ENCODE measurements around the gene GXYLT2.
"Not testable (repeated sequence)": the region's sequence is repeated elsewhere in the genome, so short reads cannot be mapped to it uniquely, and the experiment has no call there.

Gene GXYLT2

DNA sequence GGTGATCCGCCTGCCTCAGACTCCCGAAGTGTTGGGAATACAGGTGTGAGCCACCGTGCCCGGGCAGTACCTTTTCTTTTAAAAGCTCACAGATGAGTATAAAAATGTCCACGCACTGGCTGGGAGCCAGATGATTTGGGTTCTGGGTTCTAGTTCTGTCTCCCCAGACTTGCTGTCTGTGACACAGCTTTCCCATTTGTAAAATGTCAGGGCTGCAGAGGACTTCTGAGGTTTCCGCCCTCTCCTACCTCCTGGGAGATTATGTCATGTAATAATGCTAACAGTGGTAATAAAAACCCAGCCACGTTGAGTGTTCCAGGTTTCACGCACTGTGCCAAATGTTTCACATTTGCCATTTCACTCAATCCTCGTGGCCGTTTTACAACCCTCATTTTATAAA, 107.5 kb downstream of the GXYLT2 start:
- peak overlapping the region; percentile 45 for H3K4me3 Mint-ChIP-seq
- no peaks in the 10 kb centered on the region for H3K27me3 Mint-ChIP-seq
- H3K4me1 Mint-ChIP-seq (ENCODE audit: low read depth) = peaks cover 31% of the 10 kb centered on the region
- H3K36me3 Mint-ChIP-seq (ENCODE audit: low read depth) = peaks cover 31% of the 10 kb centered on the region
- H3K9me3 Mint-ChIP-seq = no peaks in the 10 kb centered on the region
- peak overlapping the region; percentile 77 for H3K27ac Mint-ChIP-seq
- no peak for DNase-seq

DNA sequence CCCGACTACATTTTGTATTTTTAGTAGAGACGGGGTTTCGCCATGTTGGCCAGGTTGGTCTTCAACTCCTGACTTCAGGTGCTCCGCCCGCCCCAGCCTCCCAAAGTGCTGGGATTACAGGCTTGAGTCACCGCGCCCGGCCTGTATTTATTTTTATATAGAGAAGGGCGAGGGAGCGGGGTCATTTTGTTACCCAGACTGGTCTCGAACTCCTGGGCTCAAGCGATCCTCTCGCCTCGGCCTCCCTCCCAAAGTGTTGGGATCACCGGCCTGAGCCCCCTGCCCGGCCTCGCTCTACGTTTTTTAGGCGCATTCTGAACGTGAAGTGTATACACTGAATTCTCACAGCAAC, 108.3 kb downstream of the GXYLT2 start:
- H3K9me3 Mint-ChIP-seq = no peaks in the 10 kb centered on the region
- peaks cover 35% of the 10 kb centered on the region for H3K4me1 Mint-ChIP-seq (ENCODE audit: low read depth)
- H3K4me3 Mint-ChIP-seq = peak overlapping the region; percentile 88
- peak overlapping the region; percentile 92 for H3K27ac Mint-ChIP-seq
- no peaks in the 10 kb centered on the region for H3K27me3 Mint-ChIP-seq
- DNase-seq = no peak
- peaks cover 39% of the 10 kb centered on the region for H3K36me3 Mint-ChIP-seq (ENCODE audit: low read depth)

DNA sequence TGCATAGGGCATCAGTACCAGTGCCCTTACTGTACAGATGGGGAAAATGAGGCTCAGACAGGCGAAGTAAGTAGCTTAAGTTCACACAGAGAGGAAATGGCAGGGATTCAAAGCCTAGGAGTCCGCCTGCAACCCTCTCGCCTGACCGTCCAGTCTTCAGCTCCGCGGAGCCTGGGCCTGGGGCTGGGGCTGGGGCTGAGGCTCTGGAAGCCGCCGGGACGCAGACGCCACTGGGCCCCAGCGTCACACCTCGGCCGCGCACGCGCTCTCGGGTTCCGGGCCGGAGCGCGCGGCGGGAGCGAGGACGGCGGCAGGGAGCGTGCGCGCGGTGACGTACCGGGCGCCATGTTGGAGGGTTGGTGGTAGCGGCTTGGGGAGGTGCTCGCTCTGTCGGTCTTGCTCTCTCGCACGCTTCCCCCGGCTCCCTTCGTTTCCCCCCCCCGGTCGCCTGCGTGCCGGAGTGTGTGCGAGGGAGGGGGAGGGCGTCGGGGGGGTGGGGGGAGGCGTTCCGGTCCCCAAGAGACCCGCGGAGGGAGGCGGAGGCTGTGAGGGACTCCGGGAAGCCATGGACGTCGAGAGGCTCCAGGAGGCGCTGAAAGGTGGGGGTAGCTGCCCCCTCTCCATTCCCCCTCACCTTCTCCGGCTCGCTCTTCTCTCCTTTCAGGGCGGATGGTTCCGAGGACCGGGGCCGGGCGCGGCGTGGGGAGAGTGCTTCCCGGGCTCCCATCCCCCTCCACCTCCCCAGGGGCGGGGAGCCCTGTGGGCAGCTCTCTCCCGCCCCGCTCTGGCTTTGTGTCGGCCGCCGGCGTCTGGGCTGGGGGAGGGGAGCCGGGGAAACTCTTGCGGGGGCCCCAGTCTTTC, 108.9 kb downstream of the GXYLT2 start, which contains the start of gene PPP4R2:
Gene PPP4R2, plus strand, starts transcription at position 339 of the 861 bp plus-strand sequence. Its CDS starts 227 bp downstream, at position 566.
- Mint-ChIP-seq H3K27ac (peak within 1 kb of the TSS; percentile 92), H3K27me3 (no peaks in the 10 kb centered on the region), H3K36me3 (ENCODE audit: low read depth) (peaks cover 45% of the 10 kb centered on the region), H3K4me3 (peak within 1 kb of the TSS; percentile 88), H3K9me3 (no peaks in the 10 kb centered on the region), H3K4me1 (ENCODE audit: low read depth) (peaks cover 41% of the 10 kb centered on the region)
- peak; percentile 96 for DNase-seq

DNA sequence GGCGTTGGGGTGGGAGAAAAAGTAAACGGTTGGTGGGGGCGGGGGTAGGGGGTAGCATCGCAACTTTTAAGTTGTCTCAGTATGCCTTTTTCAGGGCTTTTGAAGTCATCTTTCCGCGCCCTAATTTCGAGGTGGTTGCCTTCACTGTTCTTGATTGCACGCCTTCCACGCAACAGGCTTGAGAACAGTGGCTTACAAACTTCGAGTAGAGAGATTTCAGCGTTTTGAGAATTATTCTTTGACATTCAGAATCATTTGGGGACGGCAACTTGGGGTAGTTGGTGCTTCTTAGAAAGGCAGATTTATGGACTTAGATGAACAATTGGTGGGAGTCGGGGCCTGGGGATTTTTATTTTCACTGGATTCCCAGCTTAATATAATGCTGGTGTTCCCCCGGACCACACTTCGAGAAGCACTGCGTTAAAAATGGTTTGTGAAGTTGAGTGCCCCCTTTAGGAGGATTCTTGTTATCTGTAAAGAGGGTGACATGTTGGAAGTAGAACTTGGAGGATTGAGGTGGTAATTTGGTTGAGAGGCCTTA, 109.6 kb downstream of the GXYLT2 start:
- no peak for DNase-seq
- Mint-ChIP-seq H3K9me3 (no peaks in the 10 kb centered on the region), H3K27ac (peak overlapping the region; percentile 92), H3K4me3 (peak overlapping the region; percentile 88), H3K27me3 (no peaks in the 10 kb centered on the region), H3K4me1 (ENCODE audit: low read depth) (peaks cover 48% of the 10 kb centered on the region), H3K36me3 (ENCODE audit: low read depth) (peaks cover 52% of the 10 kb centered on the region)

DNA sequence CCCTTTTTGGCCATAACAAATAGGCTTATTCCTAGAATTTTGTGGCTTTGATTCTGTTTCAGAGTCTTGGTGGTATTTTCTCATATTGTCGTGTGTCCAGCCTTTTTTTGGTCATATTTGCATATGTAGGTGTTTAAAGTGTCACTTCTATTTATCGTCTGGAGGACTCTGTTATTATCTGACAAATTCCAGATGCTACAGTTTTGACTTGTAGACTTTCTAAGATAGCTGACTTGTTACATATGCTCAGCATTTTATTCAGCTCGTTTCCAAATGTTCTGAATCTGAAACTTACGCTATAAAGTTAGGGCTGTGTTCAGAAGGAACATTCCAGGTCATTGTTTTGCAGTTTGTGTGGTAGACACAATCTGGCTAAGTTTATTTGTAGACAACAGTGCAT, 110.6 kb downstream of the GXYLT2 start:
- peak overlapping the region; percentile 88 for H3K4me3 Mint-ChIP-seq
- H3K4me1 Mint-ChIP-seq (ENCODE audit: low read depth) = peaks cover 55% of the 10 kb centered on the region
- no peaks in the 10 kb centered on the region for H3K27me3 Mint-ChIP-seq
- peaks cover 61% of the 10 kb centered on the region for H3K36me3 Mint-ChIP-seq (ENCODE audit: low read depth)
- no peaks in the 10 kb centered on the region for H3K9me3 Mint-ChIP-seq
- peak overlapping the region; percentile 97 for H3K27ac Mint-ChIP-seq
- no peak for DNase-seq

DNA sequence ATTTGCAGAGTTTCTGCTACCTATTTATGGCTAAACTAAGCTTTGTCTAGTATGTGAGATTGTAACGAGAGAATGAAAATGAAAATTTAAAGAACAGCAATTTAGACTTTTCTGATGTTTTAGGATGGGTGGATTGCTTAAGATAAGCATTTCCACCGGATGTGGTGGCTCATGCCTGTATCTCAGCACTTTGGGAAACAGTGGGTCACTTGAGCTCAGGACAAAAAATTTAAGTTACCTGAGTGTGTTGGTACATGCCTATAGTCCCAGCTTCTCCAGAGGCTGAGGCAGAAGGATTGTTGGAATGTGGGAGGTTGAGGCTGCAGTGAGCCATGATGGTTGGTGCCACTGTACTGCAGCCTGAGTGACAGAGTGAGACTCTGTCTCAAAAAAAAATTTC, 112.1 kb downstream of the GXYLT2 start:
- Mint-ChIP-seq H3K27me3 (no peaks in the 10 kb centered on the region), H3K36me3 (ENCODE audit: low read depth) (peaks cover 76% of the 10 kb centered on the region), H3K4me3 (peak overlapping the region; percentile 88), H3K9me3 (no peaks in the 10 kb centered on the region), H3K27ac (peak overlapping the region; percentile 97), H3K4me1 (ENCODE audit: low read depth) (peaks cover 70% of the 10 kb centered on the region)
- no peak for DNase-seq

DNA sequence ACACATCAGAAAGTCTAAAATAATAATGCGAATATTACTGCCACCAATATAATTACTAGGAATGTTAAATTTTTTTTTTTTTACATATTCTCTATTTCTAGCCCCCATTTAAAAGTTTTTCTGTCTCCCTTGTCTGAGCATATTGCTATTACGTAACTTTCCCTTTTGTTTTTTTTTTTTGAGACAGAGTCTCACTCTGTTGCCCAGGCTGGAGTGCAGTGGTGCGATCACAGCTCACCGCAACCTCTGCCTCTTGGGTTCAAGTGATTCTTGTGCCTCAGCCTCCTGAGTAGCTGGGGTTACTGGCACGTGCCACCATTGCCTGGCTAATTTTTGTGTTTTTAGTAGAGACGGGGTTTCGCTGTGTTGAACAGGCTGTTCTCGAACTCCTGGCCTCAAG, 115.2 kb downstream of the GXYLT2 start:
- H3K36me3 Mint-ChIP-seq (ENCODE audit: low read depth) = peaks cover 95% of the 10 kb centered on the region
- H3K4me3 Mint-ChIP-seq = peak overlapping the region; percentile 4
- not testable (repeated sequence) for DNase-seq, H3K9me3 Mint-ChIP-seq, H3K27me3 Mint-ChIP-seq
- peaks cover 88% of the 10 kb centered on the region for H3K4me1 Mint-ChIP-seq (ENCODE audit: low read depth)
- H3K27ac Mint-ChIP-seq = peak overlapping the region; percentile 71

DNA sequence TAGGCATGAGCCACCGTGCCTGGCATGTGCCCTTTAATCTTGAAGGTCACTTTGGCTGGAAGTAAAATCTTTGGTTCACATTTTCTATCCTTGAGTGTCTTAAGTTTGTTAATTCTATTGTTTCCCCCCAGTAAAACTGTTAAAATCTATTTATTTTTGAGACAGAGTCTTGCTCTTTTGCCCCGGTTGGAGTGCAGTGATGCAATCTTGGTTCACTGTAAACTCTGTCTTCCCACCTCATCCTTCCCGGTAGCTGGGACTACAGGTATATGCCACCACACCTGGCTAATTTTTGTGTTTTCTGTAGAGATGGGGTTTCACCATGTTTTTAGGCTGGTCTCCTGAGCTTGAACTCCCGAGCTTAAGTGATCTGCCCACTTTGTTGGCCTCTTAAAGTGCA, 116.5 kb downstream of the GXYLT2 start:
- Mint-ChIP-seq H3K4me3 (no peak overlapping the region), H3K27ac (peak overlapping the region; percentile 71), H3K36me3 (ENCODE audit: low read depth) (peaks cover 96% of the 10 kb centered on the region), H3K27me3 (no peaks in the 10 kb centered on the region), H3K4me1 (ENCODE audit: low read depth) (peaks cover 90% of the 10 kb centered on the region), H3K9me3 (no peaks in the 10 kb centered on the region)
- no peak for DNase-seq

DNA sequence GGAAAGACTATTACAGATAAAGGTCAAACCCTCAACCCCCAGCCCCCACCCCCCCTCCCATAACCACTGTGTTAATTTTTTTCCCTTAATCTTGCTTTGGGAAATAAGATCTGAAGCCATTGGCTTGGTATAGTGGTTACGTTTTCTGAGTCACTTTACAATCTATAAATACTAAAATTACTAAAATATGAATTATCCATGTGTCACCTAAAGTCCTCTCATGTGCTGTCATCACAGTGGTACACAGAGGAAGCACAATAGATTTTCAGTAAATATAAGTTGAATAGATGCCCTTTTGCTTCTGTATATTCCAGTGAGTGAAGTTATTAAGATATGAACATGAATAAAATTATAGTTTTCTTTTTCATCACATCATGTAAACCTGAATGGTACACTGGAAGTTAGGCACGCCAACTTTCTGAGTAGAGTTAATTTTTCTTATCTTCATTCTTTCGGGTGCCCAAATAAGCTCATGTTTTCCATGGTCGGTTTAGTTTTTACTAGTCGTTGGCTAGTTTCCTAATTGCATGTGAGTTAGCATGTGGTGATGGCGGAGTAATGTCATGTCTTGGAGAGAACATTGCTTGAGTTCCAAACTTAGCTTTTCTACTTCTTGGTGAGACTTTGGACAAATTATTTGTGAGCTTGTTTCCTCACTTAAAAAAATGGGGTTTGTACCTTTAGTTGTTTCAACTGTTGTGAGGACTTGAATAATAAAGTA, 120.3 kb downstream of the GXYLT2 start:
- no peaks in the 10 kb centered on the region for H3K9me3 Mint-ChIP-seq
- no peak for DNase-seq
- H3K4me3 Mint-ChIP-seq = peak overlapping the region; percentile 52
- no peaks in the 10 kb centered on the region for H3K27me3 Mint-ChIP-seq
- H3K27ac Mint-ChIP-seq = peak overlapping the region; percentile 89
- H3K4me1 Mint-ChIP-seq (ENCODE audit: low read depth) = peaks cover 93% of the 10 kb centered on the region
- peaks cover 96% of the 10 kb centered on the region for H3K36me3 Mint-ChIP-seq (ENCODE audit: low read depth)

DNA sequence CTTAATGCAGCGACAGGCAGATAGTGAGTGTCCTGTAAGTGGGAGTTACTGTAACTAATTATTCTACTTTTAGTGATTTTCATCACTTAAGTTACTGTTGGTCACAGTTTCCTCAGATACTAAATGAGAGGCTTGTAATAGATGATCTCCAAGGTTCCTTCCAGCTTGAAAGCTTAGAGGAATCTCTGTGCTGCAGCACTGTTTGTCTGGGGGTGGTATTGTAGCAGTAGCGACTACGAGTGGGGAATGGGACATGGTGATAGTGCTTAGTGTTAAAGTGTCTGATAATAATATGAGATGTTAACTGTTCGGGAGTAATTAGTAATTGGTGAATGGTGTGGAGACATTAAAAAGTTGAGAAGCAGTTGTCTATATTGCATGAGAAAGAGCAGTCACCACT, 121.2 kb downstream of the GXYLT2 start:
- H3K9me3 Mint-ChIP-seq = no peaks in the 10 kb centered on the region
- H3K4me1 Mint-ChIP-seq (ENCODE audit: low read depth) = peaks cover 92% of the 10 kb centered on the region
- peaks cover 92% of the 10 kb centered on the region for H3K36me3 Mint-ChIP-seq (ENCODE audit: low read depth)
- H3K27ac Mint-ChIP-seq = peak overlapping the region; percentile 89
- H3K4me3 Mint-ChIP-seq = peak overlapping the region; percentile 52
- no peaks in the 10 kb centered on the region for H3K27me3 Mint-ChIP-seq
- DNase-seq = no peak

DNA sequence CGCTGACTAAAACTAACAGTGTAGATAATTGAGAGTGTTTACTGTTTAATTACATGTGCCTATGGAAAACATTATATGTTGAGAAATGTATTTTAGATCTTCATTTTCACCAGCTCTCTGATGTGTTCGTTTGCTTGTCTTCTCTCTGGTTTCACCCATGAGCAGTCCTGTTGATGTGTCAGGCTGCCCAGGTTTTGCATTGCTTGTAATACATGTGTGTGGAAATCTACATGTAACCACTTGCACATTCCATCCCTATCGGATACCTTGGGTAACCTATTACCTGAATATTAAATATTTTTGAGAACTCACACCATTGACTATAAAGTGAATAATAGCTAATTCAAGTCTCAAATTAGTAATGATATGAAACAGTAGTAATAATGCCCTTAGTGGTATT, 121.9 kb downstream of the GXYLT2 start:
- Mint-ChIP-seq H3K4me1 (ENCODE audit: low read depth) (peaks cover 88% of the 10 kb centered on the region), H3K4me3 (no peak overlapping the region), H3K27ac (peak overlapping the region; percentile 89)

DNA sequence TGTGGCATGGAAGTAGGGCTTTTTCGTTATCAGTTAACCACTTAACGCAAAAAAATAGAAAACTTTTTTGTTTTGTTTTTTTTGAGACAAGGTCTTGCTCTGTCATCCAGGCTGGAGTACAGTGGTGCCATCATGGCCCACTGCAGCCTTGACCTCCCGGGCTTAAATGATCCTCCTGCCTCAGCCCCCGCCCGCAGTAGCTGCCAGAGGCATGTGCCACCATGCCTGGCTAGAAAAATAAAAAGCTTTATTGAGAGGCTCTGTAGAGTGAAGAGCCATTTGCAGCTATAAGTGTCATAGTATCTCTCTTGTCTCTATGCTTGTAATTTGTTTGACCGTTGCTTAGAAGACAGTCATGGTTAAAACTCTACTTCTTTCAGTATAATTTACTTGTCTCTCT, 122.3 kb downstream of the GXYLT2 start:
- peak overlapping the region; percentile 89 for H3K27ac Mint-ChIP-seq
- DNase-seq = no peak
- peaks cover 91% of the 10 kb centered on the region for H3K36me3 Mint-ChIP-seq (ENCODE audit: low read depth)
- no peak overlapping the region for H3K4me3 Mint-ChIP-seq
- H3K4me1 Mint-ChIP-seq (ENCODE audit: low read depth) = peaks cover 85% of the 10 kb centered on the region
- H3K27me3 Mint-ChIP-seq = no peaks in the 10 kb centered on the region
- H3K9me3 Mint-ChIP-seq = no peaks in the 10 kb centered on the region

More for the DNA sequence above, 121.9 kb downstream of the GXYLT2 start:
- DNase-seq = no peak
- H3K27me3 Mint-ChIP-seq = no peaks in the 10 kb centered on the region
- no peaks in the 10 kb centered on the region for H3K9me3 Mint-ChIP-seq
- H3K36me3 Mint-ChIP-seq (ENCODE audit: low read depth) = peaks cover 91% of the 10 kb centered on the region

DNA sequence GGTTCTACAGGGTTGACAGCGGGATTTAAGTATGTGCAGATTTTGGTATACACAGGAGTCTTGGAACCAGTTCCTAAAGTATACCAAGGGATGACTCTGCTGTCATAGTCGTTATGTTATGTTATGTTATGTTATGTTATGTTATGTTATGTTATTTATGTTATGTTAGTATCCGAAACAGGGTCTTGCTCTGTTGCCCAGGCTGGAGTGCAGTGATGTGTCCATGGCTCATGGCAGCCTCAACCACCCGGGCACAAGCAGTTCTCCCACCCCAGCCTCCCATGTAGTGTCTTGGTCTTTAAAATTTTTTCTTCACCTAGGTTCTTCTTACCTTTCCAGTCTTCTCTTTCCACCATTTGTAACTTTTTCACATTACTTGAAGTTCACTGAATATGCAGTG, 130.5 kb downstream of the GXYLT2 start:
- no peak for DNase-seq
- Mint-ChIP-seq H3K27ac (peak overlapping the region; percentile 87), H3K4me1 (ENCODE audit: low read depth) (peaks cover 73% of the 10 kb centered on the region), H3K9me3 (no peaks in the 10 kb centered on the region), H3K36me3 (ENCODE audit: low read depth) (peaks cover 65% of the 10 kb centered on the region), H3K27me3 (no peaks in the 10 kb centered on the region), H3K4me3 (no peak overlapping the region)

DNA sequence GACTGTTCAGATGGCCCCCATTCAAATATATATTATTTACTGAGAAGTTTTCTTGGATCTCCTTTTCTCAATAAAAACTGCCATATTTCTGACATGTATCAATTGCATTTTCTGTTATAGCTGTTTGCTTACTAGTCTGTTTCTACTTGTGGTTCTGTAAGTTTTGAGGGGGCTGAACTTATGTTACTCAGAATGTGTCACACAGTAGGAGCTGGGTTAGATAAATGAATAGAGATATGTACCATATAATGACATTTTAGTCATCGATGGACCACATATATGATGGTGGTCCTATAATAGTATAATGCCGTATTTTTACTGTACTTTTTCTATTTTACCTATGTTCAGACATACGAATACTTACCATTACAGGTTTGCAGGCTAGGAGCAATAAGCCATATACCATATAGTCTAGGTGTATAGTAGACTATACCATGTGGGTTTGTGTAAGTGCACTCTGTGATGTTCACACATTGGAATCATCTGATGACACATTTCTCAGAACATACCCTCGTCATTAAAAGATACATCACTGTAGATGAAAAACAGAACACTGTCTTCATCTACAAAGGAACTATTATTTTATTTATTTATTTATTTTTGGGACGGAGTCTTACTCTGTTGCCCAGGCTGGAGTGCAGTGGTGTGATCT, 131.1 kb downstream of the GXYLT2 start:
- H3K36me3 Mint-ChIP-seq (ENCODE audit: low read depth) = peaks cover 63% of the 10 kb centered on the region
- H3K4me1 Mint-ChIP-seq (ENCODE audit: low read depth) = peaks cover 69% of the 10 kb centered on the region
- no peak for DNase-seq
- H3K27me3 Mint-ChIP-seq = no peaks in the 10 kb centered on the region
- peak overlapping the region; percentile 87 for H3K27ac Mint-ChIP-seq
- no peaks in the 10 kb centered on the region for H3K9me3 Mint-ChIP-seq
- H3K4me3 Mint-ChIP-seq = no peak overlapping the region
